ENCODE measurements around the gene COL26A1.
"Not testable (repeated sequence)": the region's sequence is repeated elsewhere in the genome, so short reads cannot be mapped to it uniquely, and the experiment has no call there.

Gene COL26A1

GRCh38 chr7:101362334-101363195 is at the start of gene COL26A1:
Gene COL26A1, plus strand, starts transcription at chr7:101362875. Its CDS starts 158 bp downstream, at chr7:101363033.
- DNase-seq (ENCODE audit: low spot score), result peak; percentile 68

GRCh38 chr7:101315336-101315735 is 47.3 kb upstream of the COL26A1 start:
- DNase-seq (ENCODE audit: low spot score), result peak; percentile 63

- no peak for DNase-seq (ENCODE audit: low spot score)
Measured at GRCh38 chr7:101319401-101319800, 43.3 kb upstream of the COL26A1 start.

- peak; percentile 97 for DNase-seq (ENCODE audit: low spot score)
Measured at GRCh38 chr7:101321491-101322401, 40.9 kb upstream of the COL26A1 start, which contains the start of gene IFT22. Gene IFT22, minus strand, starts transcription at chr7:101321812. Its CDS starts 103 bp downstream, at chr7:101321709.

DNA sequence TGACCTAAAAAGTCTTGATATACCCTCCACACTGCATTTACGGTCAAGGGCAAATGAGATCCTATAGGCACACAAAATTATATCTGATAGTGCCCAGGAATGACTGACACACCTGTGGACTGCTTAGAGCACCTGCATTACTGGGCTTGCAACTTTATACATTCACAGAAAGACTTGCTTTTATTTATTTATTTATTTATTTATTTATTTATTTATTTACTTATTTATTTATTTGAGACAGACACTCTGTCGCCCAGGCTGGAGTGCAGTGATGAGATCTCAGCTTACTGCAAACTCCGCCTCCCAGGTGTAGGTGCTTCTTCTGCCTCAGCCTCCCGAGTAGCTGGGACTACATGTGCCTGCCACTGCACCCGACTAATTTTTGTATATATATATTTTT is 34.5 kb upstream of the COL26A1 start:
- DNase-seq (ENCODE audit: low spot score), result no peak

- no peak for DNase-seq (ENCODE audit: low spot score)
Measured at GRCh38 chr7:101330011-101330484, 32.6 kb upstream of the COL26A1 start.

DNA sequence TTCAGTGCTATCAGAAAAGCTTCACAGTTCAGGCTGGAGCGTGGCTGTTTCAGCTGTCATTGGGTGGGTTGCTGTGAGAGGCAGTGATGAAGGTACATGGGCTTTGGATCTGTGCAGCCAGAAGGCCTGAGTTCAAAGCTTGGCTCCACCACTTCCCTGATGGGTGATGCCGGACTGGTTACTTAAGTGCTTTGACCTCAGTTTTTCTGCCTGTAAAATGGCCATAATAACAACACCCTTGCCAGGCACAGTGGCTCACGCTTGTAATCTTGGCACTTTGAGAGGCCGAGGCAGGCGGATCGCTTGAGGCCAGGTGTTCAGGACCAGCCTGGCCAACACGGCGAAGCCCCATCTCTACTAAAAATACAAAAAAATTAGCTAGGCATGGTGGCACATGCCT is 30.6 kb upstream of the COL26A1 start:
- no peak for DNase-seq (ENCODE audit: low spot score)

DNA sequence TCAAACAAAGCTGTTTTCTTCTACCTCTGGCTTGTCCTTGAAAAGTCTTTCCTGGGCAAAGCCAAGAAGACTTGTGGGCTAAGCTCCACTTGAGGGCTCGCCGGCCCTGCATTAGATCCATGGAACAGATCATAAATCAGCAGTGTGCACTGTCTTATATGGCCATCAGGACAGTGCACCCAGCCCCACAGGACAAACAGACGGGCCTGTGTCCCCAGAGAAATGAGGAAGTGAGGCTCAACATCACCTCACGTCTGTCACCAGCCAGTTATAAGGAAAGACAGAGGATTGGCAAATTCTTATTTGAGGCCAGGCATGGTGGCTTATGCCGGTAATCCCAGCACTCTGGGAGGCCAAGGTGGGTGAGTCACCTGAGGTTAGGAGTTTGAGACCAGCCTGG is 28.8 kb upstream of the COL26A1 start:
- no peak for DNase-seq (ENCODE audit: low spot score)

GRCh38 chr7:101340379-101340778 is 22.3 kb upstream of the COL26A1 start:
- DNase-seq (ENCODE audit: low spot score), result no peak

- no peak for DNase-seq (ENCODE audit: low spot score)
Measured at GRCh38 chr7:101342892-101343291, 19.8 kb upstream of the COL26A1 start.

DNA sequence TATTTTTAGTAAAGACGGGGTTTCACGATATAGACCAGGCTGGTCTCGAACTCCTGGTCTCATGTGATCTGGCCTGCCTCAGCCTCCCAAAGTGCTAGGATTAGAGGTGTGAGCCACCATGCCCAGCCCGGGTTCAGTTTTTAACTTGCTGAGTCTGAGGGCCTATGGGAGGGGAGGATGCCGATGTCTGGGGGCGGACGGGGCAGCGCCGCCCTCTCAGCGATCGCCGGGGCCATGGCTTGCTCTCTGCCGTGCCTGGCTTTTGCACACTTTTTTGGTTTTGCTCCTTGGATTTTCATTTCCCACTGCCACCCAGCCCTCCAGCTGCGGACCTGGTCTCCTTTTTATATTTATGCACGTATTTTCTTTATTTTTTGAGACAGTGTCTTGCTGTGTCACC is 15.2 kb upstream of the COL26A1 start:
- no peak for DNase-seq (ENCODE audit: low spot score)

DNA sequence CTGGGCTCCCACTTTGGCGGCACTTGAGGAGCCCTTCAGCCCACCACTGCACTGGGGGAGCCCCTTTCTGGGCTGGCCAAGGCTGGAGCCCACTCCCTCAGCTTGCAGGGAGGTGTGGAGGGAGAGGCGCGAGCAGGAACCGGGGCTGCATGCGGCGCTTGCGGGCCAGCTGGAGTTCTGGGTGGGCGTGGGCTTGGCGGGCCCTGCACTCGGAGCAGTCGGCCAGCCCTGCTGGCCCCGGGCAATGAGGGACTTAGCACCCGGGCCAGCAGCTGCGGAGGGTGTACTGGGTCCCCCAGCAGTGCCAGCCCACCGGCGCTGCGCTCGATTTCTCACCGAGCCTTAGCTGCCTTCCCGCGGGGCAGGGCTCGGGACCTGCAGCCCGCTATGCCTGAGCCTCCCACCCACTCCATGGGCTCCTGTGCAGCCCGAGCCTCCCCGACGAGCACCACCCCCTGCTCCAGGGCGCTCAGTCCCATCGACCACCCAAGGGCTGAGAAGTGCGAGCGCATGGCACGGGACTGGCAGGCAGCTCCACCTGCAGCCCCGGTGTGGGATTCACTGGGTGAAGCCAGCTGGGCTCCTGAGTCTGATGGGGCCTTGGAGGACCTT is 14.1 kb upstream of the COL26A1 start:
- not testable (repeated sequence) for DNase-seq (ENCODE audit: low spot score)

DNA sequence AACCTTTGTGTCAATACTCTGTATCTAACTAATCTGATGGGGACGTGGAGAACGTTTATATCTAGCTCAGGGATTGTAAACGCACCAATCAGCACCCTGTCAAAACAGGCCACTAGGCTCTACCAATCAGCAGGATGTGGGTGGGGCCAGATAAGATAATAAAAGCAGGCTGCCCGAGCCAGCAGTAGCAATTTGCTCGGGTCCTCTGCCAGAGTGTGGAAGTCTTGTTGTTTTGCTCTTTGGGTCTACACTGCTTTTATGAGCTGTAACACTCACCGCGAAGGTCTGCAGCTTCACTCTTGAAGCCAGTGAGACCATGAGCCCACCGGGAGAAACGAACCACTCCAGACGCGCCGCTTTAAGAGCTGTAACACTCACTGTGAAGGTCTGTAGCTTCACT is 13.4 kb upstream of the COL26A1 start:
- DNase-seq (ENCODE audit: low spot score), result not testable (repeated sequence)

- no peak for DNase-seq (ENCODE audit: low spot score)
Measured at GRCh38 chr7:101352920-101353308, 9.8 kb upstream of the COL26A1 start.

DNA sequence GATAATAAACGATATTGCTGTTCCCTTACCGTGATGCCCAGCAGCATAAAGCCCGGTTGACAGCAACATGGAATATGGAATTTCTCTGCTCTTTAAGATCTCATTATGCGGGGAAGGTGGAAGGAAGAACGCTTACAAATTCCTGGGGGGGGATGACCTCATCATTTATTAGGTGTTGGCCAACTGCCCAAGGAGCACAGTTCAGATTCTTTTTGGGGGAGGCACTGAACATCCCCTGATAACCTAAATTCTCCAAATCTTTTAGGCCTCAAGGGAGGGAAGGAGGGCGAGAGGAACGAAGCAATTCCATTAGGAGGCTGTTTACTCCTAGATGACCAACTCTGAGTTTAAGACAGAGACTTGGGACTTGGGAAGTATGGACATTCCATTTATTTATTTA is 5.2 kb upstream of the COL26A1 start:
- no peak for DNase-seq (ENCODE audit: low spot score)

DNA sequence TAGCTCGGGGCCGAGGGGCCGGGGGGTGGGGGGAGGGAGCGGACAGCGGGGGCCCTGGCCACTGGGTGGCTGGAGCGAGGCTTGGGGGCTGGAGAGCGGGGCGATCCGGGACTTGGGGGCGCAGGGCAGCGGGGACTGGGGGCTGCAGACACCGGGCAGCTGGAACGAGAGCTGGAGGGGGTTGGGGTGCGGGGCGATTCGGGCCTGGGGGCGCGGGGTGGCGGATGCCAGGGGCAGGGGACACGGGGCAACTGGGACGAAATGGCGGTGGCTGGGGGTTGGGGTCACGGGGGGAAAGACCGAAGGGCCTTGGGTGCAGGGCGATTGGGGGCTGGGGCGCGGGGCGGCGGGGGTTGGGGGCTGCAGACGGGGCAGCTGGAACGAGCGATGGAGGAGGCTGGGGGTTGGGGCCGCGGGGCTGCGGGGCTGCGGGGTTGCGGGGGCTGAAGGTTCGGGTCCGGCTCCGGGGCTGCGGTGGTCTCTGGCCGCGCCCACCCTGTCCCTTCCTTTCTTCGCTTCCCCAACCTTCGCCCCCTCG is 590 bp downstream of the COL26A1 start:
- no peak for DNase-seq (ENCODE audit: low spot score)

DNA sequence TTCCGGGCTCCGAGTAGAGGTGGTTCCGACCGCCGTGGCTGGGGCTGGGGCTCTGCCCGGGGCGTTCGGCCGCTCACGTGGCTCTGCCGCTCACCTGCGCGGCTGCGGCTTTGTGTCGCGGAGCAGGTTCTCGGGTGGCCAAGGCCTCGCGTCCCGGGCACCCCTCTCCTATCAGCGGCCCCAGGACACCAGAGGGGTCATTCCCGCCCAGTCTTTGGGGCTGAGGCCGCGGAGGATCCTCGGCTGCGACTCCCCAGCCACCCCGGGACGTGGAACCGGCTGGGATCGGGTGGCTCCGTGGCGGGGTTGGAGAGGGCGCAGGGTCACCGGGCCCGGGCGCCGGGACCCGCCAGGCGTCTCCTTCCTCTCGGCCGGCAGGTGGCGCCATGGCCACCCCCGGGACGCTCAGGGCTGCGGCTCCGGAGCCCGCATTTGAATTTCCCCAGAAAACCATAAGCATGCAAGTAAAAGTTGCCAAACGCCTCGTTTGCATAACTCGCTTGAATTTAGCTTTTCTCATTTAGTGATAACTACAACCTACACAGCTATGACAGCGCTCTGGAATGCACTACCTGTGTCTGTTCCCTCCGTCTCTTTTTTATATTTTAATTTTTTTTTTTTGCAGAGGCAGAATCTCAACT is 1.2 kb downstream of the COL26A1 start:
- DNase-seq (ENCODE audit: low spot score), result peak; percentile 91

DNA sequence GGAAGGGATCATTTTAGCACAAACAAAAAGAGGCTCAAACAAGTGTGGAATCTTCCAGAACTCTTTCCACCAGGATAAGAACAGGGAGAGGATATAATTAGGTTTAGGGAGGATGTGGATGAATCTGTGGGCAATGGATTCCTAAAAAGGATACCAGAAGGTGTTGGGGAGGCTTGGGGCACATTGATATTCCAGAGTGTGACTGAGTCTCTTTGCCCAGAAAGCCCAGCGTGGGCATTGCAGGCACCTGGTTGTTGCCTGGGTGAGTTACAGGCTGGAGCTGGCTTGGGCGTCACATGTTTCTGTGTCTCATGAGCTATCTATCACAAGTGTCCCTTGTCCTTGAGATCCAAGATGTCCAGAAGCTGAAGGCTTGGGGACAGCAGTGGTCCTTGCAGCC is 3.3 kb downstream of the COL26A1 start:
- DNase-seq (ENCODE audit: low spot score), result no peak

DNA sequence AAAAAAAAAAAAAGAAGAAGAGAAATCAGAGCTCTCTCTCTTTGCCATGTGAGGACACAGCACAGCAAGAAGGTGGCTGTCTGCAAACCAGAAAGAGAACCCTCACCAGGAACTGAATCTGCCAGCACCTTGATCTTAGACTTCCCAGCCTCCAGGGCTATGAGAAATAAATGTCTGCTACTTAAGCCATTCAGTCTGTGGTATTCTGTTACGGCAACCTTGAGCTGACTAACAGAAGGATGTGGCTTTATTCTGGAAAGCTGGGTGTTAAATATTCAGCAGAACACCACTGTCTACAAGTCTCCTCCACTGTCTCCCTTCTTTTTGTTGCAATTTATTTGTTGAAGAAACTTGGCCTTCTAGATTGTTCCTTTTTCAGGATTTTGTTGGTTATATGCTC is 5.0 kb downstream of the COL26A1 start:
- no peak for DNase-seq (ENCODE audit: low spot score)

DNA sequence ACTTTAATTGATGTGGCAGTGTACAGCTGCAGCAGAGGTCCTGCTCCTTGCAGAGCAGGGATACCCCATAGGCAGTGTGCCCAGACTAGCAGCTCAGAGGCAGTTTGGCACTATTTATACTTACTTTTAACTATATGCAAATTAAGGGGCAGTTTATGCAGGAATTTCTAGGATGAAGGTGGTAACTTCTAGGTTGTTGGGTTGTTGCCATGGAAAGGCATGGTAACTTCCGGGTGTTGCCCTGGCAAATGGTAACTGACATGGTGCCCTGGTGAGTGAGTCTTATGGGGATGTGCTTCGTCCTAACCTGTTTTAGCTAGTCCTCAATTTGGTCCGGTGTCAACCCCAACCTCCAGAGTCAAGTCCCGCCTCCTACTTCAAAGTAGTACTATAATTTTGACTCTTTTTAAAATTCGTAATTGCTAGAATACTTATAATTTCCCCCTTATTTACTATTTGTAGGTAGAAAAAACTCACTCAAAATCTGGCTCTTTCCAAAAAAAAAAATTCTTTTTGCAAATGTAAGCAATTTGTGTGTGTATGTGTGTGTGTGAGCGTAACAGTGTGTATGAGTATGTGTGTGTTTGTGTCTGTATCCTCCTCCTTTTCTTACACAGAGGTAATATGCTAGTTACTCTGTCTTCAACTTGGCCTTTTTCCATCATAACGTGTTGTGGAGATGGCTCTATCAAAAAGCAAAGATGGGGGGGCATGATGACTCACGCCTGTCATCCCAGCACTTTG is 5.9 kb downstream of the COL26A1 start:
- DNase-seq (ENCODE audit: low spot score), result no peak

DNA sequence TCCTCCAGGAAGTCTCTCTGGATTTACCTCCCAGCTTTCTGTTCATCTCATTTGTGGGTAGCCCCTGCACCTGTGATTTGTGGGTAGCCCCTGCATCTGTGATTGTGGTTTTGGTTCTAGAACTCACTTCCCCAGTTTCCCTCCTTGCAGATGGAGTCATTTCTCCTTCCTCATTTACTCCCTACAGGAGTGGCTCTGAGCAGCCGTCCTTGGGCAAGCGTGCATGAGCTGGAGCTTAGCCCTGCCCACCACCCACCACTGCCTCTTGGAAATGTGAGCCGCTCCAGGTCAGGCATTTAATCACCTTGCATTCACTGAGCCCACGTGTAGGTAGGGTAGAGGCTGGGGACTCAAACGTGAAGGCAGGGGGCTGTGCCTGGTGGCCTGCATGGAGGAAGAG is 8.2 kb downstream of the COL26A1 start:
- DNase-seq (ENCODE audit: low spot score), result no peak
